Duodenal mucosa (tissue), 2 donors: Measurements from ENCODE around the gene QPCTL.

Source experiments
- H3K27ac ChIP-seq: one replicate; pipeline ENCODE4 v1.7.0; 2013; ENCODE audit warnings: low read depth, low read length
- H3K27me3 ChIP-seq, 2 donors: one replicate each; pipeline ENCODE4 v1.7.0; 2013; ENCODE audit warnings: low read length in 2 of 2, control low read depth in 1 of 2; ENCODE audit not compliant: insufficient read depth in 2 of 2, control insufficient read depth in 1 of 2
- H3K36me3 ChIP-seq, 2 donors: one replicate each; pipeline ENCODE4 v1.7.0; 2013; ENCODE audit warnings: low read length in 2 of 2, control low read depth in 1 of 2; ENCODE audit not compliant: insufficient read depth in 2 of 2, control insufficient read depth in 1 of 2
- H3K4me1 ChIP-seq, 2 donors: one replicate each; pipeline ENCODE4 v1.7.0; 2013; ENCODE audit warnings: low read length in 2 of 2, control low read depth in 1 of 2; ENCODE audit not compliant: insufficient read depth in 2 of 2, control insufficient read depth in 1 of 2
- H3K4me3 ChIP-seq, 2 donors: one replicate each; pipeline ENCODE4 v1.7.0; 2013; ENCODE audit warnings: low read length in 2 of 2, low read depth in 1 of 2
- H3K9ac ChIP-seq, 2 donors: one replicate each; pipeline ENCODE4 v1.7.0; 2013; ENCODE audit warnings: low read length in 2 of 2, low read depth in 1 of 2
- H3K9me3 ChIP-seq, 2 donors: one replicate each; pipeline ENCODE4 v1.7.0; 2013; ENCODE audit warnings: low read length in 2 of 2, control low read depth in 1 of 2; ENCODE audit not compliant: control insufficient read depth in 1 of 2

QPCTL gene

DNA sequence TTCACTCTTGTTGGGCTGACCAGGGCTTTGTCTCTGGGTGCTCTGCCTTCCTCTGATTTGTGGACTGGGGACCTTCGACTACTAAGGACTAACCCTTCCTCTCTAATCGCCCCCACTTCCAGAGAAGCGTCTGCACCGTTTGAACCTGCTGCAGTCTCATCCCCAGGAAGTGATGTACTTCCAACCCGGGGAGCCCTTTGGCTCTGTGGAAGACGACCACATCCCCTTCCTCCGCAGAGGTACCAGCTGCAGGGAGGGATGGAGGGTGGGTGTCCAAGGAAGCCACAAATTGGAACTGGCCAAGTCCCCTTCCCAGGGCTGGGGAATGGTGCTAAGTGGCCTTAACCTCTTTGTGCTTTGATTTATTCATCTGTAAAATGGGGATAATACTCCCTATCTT lies 9.2 kb downstream of the QPCTL start:
- no peak overlapping the region for H3K4me3 ChIP-seq
- H3K27ac ChIP-seq = no peak overlapping the region
- H3K4me1 ChIP-seq = no peaks in the 10 kb centered on the region
- H3K27me3 ChIP-seq = no peaks in the 10 kb centered on the region
- no peak overlapping the region for H3K9ac ChIP-seq
- peaks cover 0 to 25% of the 10 kb centered on the region in 2 donors for H3K36me3 ChIP-seq
- H3K9me3 ChIP-seq = no peaks in the 10 kb centered on the region

DNA sequence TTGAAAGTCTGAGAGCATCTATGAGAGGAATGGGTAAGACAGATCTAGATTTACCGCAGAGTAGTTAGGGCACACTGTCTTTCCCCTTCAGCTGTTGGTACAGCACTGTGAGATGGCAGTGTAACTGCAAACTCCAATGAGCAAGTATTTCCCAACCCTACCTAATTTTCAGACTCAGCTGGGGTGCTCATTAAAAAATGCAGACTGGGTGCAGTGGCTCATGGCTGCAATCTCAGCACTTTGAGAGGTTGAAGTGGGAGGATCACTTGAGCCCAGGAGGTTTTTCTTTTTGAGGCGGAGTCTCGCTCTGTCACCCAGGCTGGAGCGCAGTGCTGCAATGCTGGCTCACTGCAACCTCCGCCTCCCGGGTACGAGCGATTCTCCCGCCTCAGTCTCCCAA lies 12.6 kb downstream of the QPCTL start:
- Histone ChIP-seq H3K9ac (no peak overlapping the region), H3K9me3 (no peaks in the 10 kb centered on the region), H3K27me3 (no peaks in the 10 kb centered on the region), H3K27ac (no peak overlapping the region), H3K36me3 (peaks cover 0 to 24% of the 10 kb centered on the region in 2 donors), H3K4me1 (no peaks in the 10 kb centered on the region), H3K4me3 (no peak overlapping the region)

- Histone ChIP-seq H3K27ac (no peak overlapping the region), H3K27me3 (no peaks in the 10 kb centered on the region), H3K9ac (no peak overlapping the region), H3K4me1 (no peaks in the 10 kb centered on the region), H3K36me3 (peaks cover 0 to 24% of the 10 kb centered on the region in 2 donors), H3K9me3 (no peaks in the 10 kb centered on the region), H3K4me3 (no peak overlapping the region)
These were observed 13.4 kb downstream of the QPCTL start for GRCh38 chr19:45705710-45706415.

- Histone ChIP-seq H3K4me3 (no peak overlapping the region), H3K27ac (no peak overlapping the region), H3K9me3 (no peaks in the 10 kb centered on the region), H3K27me3 (no peaks in the 10 kb centered on the region), H3K4me1 (no peaks in the 10 kb centered on the region), H3K36me3 (peaks cover 0 to 4% of the 10 kb centered on the region in 2 donors), H3K9ac (no peak overlapping the region)
These were observed 18.1 kb downstream of the QPCTL start for GRCh38 chr19:45710356-45711130.

- H3K4me3 ChIP-seq = no peak overlapping the region
- no peak overlapping the region for H3K27ac ChIP-seq
- no peaks in the 10 kb centered on the region for H3K27me3 ChIP-seq
- peaks cover 8 to 11% of the 10 kb centered on the region in 2 donors for H3K4me1 ChIP-seq
- H3K9me3 ChIP-seq = no peaks in the 10 kb centered on the region
- peaks cover 0 to 4% of the 10 kb centered on the region in 2 donors for H3K36me3 ChIP-seq
- no peak overlapping the region for H3K9ac ChIP-seq
These were observed 19.6 kb downstream of the QPCTL start for GRCh38 chr19:45711851-45712698.

DNA sequence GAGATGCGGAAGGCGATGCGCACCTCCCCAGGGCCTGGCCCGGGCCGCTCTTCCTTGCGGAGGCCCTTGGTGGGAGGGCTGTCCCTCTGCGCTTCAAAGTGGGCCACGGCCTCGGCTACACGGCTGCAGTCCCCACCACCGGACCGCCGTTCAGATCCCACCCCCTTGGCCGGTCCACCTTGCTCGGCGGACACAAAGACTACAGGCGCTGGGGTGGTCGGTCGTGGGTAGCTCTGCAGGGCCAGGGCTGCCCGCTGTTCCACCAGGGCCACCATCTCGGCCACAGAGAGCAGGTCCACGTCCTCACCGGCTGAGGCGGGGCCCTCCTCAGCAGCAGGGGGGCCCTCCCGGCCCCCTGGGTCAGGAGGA lies 20.2 kb downstream of the QPCTL start:
- no peaks in the 10 kb centered on the region for H3K27me3 ChIP-seq
- no peak overlapping the region for H3K27ac ChIP-seq
- H3K36me3 ChIP-seq = peaks cover 0 to 4% of the 10 kb centered on the region in 2 donors
- no peaks in the 10 kb centered on the region for H3K9me3 ChIP-seq
- no peak overlapping the region for H3K9ac ChIP-seq
- no peak overlapping the region for H3K4me3 ChIP-seq
- H3K4me1 ChIP-seq = peaks cover 9 to 11% of the 10 kb centered on the region in 2 donors

GRCh38 chr19:45713141-45713540 lies 20.7 kb downstream of the QPCTL start:
- Histone ChIP-seq H3K27me3 (no peaks in the 10 kb centered on the region), H3K4me1 (peaks cover 14 to 15% of the 10 kb centered on the region in 2 donors), H3K27ac (no peak overlapping the region), H3K36me3 (peaks cover 0 to 4% of the 10 kb centered on the region in 2 donors), H3K9me3 (no peaks in the 10 kb centered on the region), H3K4me3 (no peak overlapping the region), H3K9ac (no peak overlapping the region)

- Histone ChIP-seq H3K4me1 (peaks cover 18 to 19% of the 10 kb centered on the region in 2 donors), H3K27me3 (no peaks in the 10 kb centered on the region), H3K9me3 (no peaks in the 10 kb centered on the region), H3K4me3 (no peak overlapping the region), H3K9ac (no peak overlapping the region), H3K27ac (no peak overlapping the region), H3K36me3 (peaks cover 0 to 4% of the 10 kb centered on the region in 2 donors)
These were observed 22.7 kb downstream of the QPCTL start for GRCh38 chr19:45715139-45715538.

- H3K27ac ChIP-seq = peak overlapping the region; percentile 70
These were observed 24.1 kb downstream of the QPCTL start for GRCh38 chr19:45716359-45717130.

More at GRCh38 chr19:45716359-45717130, 24.1 kb downstream of the QPCTL start:
- peak overlapping the region; percentile 79 to 90 for H3K4me3 ChIP-seq
- H3K4me1 ChIP-seq = peaks cover 19 to 21% of the 10 kb centered on the region in 2 donors
- H3K9ac ChIP-seq = peak overlapping the region; percentile 96 to 99
- no peaks in the 10 kb centered on the region for H3K27me3 ChIP-seq
- no peaks in the 10 kb centered on the region for H3K9me3 ChIP-seq
- H3K36me3 ChIP-seq = peaks cover 0 to 4% of the 10 kb centered on the region in 2 donors
